NT2/D1 (cell line): ENCODE results near the gene PAH.

Experiments
- SUZ12 ChIP-seq: IDR thresholded peaks from 2 replicates; pipeline ENCODE4 v1.6.1; 2011; ENCODE audit not compliant: insufficient read length, insufficient read depth; ENCODE audit errors: extremely low read depth
- ZNF274 ChIP-seq: IDR thresholded peaks from 2 replicates; pipeline ENCODE4 v1.6.1; 2011; ENCODE audit warnings: mild to moderate bottlenecking, low read depth, low read length

- TF ChIP-seq SUZ12 = no peak
- no peak for TF ChIP-seq ZNF274
Observed at GRCh38 chr12:102816816-102817434, 100.1 kb downstream of the PAH start.
